ENCODE measurements around the gene SETBP1. TPM values are rescaled to one million over a fixed set of nuclear protein-coding genes. Genes with fewer than 3 reads are reported as not detected.

The SETBP1 gene
- total and polyA plus RNA-seq, 9 of the 15 experiments (the other 6 are each of a cell fraction or from before 2014, with no cell fraction given) = under 0.01 to 0.13 (median 0.04) TPM

DNA sequence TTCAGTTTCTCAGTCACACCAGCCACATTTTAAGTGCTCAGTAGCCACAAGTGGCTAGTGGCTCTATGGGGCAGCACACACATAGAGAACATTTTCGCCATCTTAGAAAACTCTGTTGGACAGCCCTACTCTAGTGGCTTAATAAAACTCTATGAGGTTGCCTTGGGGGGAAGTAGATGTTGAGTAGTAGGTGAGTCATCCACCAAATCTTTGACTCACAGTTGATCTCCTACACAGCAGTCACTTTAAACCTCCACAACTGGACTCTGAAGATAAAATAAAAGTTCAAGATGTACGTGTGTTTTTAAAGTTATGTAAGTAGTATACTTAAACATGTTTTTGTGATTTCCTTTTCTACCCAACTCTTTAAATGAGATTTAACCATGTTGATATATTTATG is 379.0 kb downstream of the SETBP1 start (continued):
- TF ChIP-seq STAT5B (CRISPR knock-in tag; IDR thresholded peaks at IDR 0.05) (no peak), PML (IDR thresholded peaks at IDR 0.05; ENCODE audit: low read length) (peak; percentile 89), DPF2 (IDR thresholded peaks at IDR 0.05) (peak; percentile 96), TAF9B (IDR thresholded peaks at IDR 0.05; ENCODE audit: partially characterized antibody) (no peak), ARNT (IDR thresholded peaks at IDR 0.05) (peak in 1 of 2 experiments; percentile 42; a peak in 1 of 4 replicates), MTA2 (IDR thresholded peaks at IDR 0.05; ENCODE audit: low read depth) (peak; percentile 74), FOXK2 (conservative IDR thresholded peaks at IDR 0.05 in 1 of 2, IDR thresholded peaks at IDR 0.05 in 1 of 2; ENCODE audit: low read depth in 2 of 2) (no peak), NBN (IDR thresholded peaks at IDR 0.05; ENCODE audit: low read depth) (no peak), THRAP3 (IDR thresholded peaks at IDR 0.05; ENCODE audit: borderline replicate concordance) (no peak), KHSRP (IDR thresholded peaks at IDR 0.05) (no peak), CAMTA2 (CRISPR knock-in tag; conservative IDR thresholded peaks at IDR 0.05) (no peak), ZFP36 (IDR thresholded peaks at IDR 0.05; ENCODE audit: low read depth, low read length, partially characterized antibody) (no peak), JUN (IDR thresholded peaks at IDR 0.05; ENCODE audit: borderline replicate concordance, low read depth, low read length) (peak; percentile 90), JUN (CRISPR knock-in tag; IDR thresholded peaks at IDR 0.05; ENCODE audit: borderline replicate concordance) (no peak), KAT2B (IDR thresholded peaks at IDR 0.05; ENCODE audit: low read depth, low read length) (no peak), HMG20B (CRISPR knock-in tag; IDR thresholded peaks at IDR 0.05) (no peak), GATAD2B (IDR thresholded peaks at IDR 0.05; ENCODE audit: borderline replicate concordance) (no peak), MTA1 (IDR thresholded peaks at IDR 0.05; ENCODE audit: borderline replicate concordance) (no peak), ZNF384 (IDR thresholded peaks at IDR 0.05; ENCODE audit: low read depth, low read length) (no peak), NR2C1 (IDR thresholded peaks at IDR 0.05) (no peak), NR2C1 (tag; IDR thresholded peaks at IDR 0.05) (no peak)
- TF ChIP-seq, protein P1, sequence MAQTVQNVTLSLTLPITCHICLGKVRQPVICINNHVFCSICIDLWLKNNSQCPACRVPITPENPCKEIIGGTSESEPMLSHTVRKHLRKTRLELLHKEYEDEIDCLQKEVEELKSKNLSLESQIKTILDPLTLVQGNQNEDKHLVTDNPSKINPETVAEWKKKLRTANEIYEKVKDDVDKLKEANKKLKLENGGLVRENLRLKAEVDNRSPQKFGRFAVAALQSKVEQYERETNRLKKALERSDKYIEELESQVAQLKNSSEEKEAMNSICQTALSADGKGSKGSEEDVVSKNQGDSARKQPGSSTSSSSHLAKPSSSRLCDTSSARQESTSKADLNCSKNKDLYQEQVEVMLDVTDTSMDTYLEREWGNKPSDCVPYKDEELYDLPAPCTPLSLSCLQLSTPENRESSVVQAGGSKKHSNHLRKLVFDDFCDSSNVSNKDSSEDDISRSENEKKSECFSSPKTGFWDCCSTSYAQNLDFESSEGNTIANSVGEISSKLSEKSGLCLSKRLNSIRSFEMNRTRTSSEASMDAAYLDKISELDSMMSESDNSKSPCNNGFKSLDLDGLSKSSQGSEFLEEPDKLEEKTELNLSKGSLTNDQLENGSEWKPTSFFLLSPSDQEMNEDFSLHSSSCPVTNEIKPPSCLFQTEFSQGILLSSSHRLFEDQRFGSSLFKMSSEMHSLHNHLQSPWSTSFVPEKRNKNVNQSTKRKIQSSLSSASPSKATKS (CRISPR knock-in tag; IDR thresholded peaks at IDR 0.05) = no peak
- TF ChIP-seq, protein P2, sequence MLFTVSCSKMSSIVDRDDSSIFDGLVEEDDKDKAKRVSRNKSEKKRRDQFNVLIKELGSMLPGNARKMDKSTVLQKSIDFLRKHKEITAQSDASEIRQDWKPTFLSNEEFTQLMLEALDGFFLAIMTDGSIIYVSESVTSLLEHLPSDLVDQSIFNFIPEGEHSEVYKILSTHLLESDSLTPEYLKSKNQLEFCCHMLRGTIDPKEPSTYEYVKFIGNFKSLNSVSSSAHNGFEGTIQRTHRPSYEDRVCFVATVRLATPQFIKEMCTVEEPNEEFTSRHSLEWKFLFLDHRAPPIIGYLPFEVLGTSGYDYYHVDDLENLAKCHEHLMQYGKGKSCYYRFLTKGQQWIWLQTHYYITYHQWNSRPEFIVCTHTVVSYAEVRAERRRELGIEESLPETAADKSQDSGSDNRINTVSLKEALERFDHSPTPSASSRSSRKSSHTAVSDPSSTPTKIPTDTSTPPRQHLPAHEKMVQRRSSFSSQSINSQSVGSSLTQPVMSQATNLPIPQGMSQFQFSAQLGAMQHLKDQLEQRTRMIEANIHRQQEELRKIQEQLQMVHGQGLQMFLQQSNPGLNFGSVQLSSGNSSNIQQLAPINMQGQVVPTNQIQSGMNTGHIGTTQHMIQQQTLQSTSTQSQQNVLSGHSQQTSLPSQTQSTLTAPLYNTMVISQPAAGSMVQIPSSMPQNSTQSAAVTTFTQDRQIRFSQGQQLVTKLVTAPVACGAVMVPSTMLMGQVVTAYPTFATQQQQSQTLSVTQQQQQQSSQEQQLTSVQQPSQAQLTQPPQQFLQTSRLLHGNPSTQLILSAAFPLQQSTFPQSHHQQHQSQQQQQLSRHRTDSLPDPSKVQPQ (CRISPR knock-in tag; IDR thresholded peaks at IDR 0.05; ENCODE audit: borderline replicate concordance) = no peak
- TF ChIP-seq, protein P3, sequence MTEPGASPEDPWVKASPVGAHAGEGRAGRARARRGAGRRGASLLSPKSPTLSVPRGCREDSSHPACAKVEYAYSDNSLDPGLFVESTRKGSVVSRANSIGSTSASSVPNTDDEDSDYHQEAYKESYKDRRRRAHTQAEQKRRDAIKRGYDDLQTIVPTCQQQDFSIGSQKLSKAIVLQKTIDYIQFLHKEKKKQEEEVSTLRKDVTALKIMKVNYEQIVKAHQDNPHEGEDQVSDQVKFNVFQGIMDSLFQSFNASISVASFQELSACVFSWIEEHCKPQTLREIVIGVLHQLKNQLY (CRISPR knock-in tag; conservative IDR thresholded peaks at IDR 0.05) = no peak
- TF ChIP-seq, protein P4, sequence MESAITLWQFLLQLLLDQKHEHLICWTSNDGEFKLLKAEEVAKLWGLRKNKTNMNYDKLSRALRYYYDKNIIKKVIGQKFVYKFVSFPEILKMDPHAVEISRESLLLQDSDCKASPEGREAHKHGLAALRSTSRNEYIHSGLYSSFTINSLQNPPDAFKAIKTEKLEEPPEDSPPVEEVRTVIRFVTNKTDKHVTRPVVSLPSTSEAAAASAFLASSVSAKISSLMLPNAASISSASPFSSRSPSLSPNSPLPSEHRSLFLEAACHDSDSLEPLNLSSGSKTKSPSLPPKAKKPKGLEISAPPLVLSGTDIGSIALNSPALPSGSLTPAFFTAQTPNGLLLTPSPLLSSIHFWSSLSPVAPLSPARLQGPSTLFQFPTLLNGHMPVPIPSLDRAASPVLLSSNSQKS (CRISPR knock-in tag; IDR thresholded peaks at IDR 0.05) = no peak
